GM12892 (cell line): ENCODE measurements around the gene ZNRF2.
"Not testable (repeated sequence)": the region's sequence is repeated elsewhere in the genome, so short reads cannot be mapped to it uniquely, and the experiment has no call there.

Source experiments
- POLR2A ChIP-seq: IDR thresholded peaks from 2 replicates; pipeline ENCODE4 v1.6.1; 2011; ENCODE audit warnings: low read depth, low read length, control low read depth
- POLR2AphosphoS5 ChIP-seq: IDR thresholded peaks from 2 replicates; pipeline ENCODE4 v1.6.1; 2011; ENCODE audit warnings: low read depth, low read length, control low read depth
- TAF1 ChIP-seq: IDR thresholded peaks from 2 replicates; pipeline ENCODE4 v1.6.1; 2011; ENCODE audit warnings: low read depth, mild to moderate bottlenecking, control low read depth, low read length, borderline replicate concordance

GRCh38 chr7:30287625-30288024, 3.2 kb downstream of the ZNRF2 start:
- TF ChIP-seq TAF1, POLR2A, POLR2AphosphoS5: not testable (repeated sequence)
